Mucosa of stomach (tissue), 1 donor: ENCODE results near the gene TCF19.
"Not testable (repeated sequence)": the region's sequence is repeated elsewhere in the genome, so short reads cannot be mapped to it uniquely, and the experiment has no call there.

Source experiments
- H3K27me3 ChIP-seq: one replicate; pipeline ENCODE4 v1.7.0; 2013; ENCODE audit warnings: mild to moderate bottlenecking, low read length; ENCODE audit not compliant: control insufficient read depth, insufficient read depth
- H3K36me3 ChIP-seq: one replicate; pipeline ENCODE4 v1.7.0; 2013; ENCODE audit warnings: low read length; ENCODE audit not compliant: control insufficient read depth, insufficient read depth
- H3K4me1 ChIP-seq: one replicate; pipeline ENCODE4 v1.7.0; 2013; ENCODE audit warnings: mild to moderate bottlenecking, low read length; ENCODE audit not compliant: control insufficient read depth, insufficient read depth
- H3K4me3 ChIP-seq: one replicate; pipeline ENCODE4 v1.7.0; 2013; ENCODE audit warnings: low read length
- H3K9ac ChIP-seq: one replicate; pipeline ENCODE4 v1.7.0; 2013; ENCODE audit warnings: mild to moderate bottlenecking, low read length, moderate library complexity
- H3K9me3 ChIP-seq: one replicate; pipeline ENCODE4 v1.7.0; 2013; ENCODE audit warnings: mild to moderate bottlenecking, low read length, moderate library complexity; ENCODE audit not compliant: control insufficient read depth
- donor health status: Pancreatic carcinoma.

TCF19 gene

DNA sequence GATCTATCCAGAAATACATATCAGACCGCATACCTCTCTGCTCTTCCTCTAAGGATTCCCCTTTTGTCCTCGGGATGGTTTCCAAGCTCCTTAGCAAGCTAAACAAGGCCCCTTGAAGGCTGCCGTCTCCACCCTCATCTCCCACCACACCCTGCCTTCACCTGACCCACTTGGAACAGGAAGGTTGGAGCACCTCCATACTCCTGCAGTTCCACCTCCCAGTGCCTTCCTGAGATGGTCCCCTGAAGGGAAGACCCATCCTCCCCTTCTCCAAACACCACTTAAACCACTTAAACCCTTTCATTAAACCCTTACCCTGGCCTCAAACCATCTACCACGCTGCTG lies 20.6 kb downstream of the TCF19 start:
- H3K9me3 ChIP-seq: no peaks in the 10 kb centered on the region
- peak overlapping the region; percentile 4 for H3K4me3 ChIP-seq
- H3K9ac ChIP-seq: peak overlapping the region; percentile 7
- peaks cover 24% of the 10 kb centered on the region for H3K4me1 ChIP-seq
- no peaks in the 10 kb centered on the region for H3K27me3 ChIP-seq
- H3K36me3 ChIP-seq: no peaks in the 10 kb centered on the region

DNA sequence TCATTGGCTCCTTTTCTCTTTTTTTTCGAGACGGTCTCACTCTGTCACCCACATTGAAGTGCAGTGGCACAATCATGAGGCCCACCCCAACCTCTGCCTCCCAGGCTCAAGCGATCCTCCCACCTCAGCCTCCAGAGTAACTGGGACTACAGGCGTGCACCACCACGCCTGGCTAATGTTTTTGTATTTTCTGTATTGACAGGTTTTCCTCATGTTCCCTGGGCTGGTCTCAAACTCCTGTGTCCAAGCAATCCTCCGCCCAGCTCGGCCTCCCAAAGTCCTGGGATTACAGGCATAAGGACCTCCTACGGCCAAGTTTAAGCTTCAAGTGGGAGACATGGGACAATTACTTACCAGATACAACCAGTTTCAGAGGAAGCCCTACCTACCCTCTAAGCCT lies 21.5 kb downstream of the TCF19 start:
- Histone ChIP-seq H3K4me3 (peak overlapping the region; percentile 22), H3K36me3 (no peaks in the 10 kb centered on the region), H3K9ac (no peak overlapping the region), H3K9me3 (no peaks in the 10 kb centered on the region), H3K27me3 (no peaks in the 10 kb centered on the region), H3K4me1 (peaks cover 24% of the 10 kb centered on the region)

DNA sequence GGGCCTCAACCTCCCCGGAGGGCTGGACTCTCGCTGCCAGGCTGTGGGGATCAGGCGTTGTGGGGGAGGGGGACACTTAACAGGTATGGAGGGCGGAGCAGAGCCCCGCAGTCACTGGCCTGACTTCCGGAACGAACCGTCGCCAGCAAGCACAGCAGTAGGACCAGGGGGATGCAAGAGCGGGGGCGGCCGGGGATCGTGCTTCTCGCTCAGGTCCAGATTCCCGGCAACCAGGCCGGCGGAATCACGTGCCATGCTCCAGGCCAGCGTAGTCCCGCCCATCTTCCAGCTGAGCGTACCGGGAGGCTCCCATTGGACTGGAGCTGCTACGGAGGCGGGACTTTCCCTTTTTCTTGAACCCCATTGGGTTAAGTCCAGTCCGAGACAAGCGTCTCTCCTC lies 22.1 kb downstream of the TCF19 start:
- Histone ChIP-seq H3K9ac (no peak overlapping the region), H3K36me3 (no peaks in the 10 kb centered on the region), H3K4me1 (peaks cover 24% of the 10 kb centered on the region), H3K9me3 (no peaks in the 10 kb centered on the region), H3K27me3 (no peaks in the 10 kb centered on the region), H3K4me3 (peak overlapping the region; percentile 22)

DNA sequence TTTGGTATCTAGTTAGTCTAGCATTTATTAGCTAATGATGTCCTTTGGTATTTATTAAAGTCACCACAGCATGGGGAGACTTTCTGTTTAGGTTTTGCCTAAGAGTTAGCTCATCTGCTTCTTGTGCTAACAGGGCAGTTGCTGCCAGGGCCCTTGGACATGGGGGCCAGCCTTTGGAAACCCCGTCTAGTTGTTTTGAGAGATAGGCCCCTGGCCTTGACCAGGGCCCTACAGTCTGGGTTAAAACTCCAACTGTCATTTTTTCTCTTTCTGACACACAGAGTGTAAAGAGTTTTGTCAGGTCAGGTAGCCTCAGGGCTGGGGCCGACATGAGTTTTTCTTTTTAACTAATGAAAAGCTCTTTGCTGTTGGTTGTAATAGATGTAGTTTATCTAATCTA lies 24.9 kb downstream of the TCF19 start:
- H3K9me3 ChIP-seq, H3K9ac ChIP-seq, H3K36me3 ChIP-seq, H3K4me3 ChIP-seq, H3K27me3 ChIP-seq: not testable (repeated sequence)
- peaks cover 33% of the 10 kb centered on the region for H3K4me1 ChIP-seq

DNA sequence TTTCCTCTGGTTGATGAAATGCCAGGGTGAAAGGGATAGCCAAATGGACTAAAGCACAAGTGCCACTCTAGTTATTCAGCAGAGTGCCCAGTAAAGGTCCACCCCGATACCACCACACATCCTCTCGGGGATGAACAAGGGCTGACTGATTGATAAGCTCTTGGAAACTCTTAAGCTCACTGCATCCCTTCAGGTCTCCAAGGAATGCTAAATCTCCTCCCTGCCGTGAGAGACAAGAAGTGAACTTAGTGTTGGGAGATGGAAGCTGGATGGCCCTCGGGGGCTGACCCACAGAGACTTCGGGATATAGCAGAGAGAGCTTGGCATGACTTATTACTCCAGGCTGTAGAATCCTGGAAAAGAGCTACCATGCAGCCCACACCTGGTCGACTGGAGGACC lies 25.5 kb downstream of the TCF19 start:
- H3K36me3 ChIP-seq, H3K9me3 ChIP-seq, H3K4me3 ChIP-seq, H3K27me3 ChIP-seq: not testable (repeated sequence)
- Histone ChIP-seq H3K9ac (peak overlapping the region; percentile 8), H3K4me1 (peaks cover 30% of the 10 kb centered on the region)

DNA sequence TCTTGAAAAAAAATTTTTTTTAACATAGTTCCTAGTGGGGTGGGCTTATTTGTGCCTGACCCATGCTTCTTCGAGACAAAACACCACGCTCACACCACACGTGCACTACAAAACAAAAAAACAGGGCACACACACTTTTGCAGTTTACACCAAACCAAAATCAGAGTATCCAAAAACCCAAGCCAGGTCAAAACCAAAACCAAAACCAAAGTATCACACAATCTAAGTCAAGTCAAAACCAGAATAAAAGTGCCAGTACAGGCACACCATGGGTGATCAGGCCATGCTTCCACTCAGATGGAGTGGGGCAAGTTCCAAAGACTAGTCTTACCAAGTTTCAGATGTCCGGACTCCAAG lies 27.3 kb downstream of the TCF19 start:
- Histone ChIP-seq H3K4me3 (peak overlapping the region; percentile 15), H3K9ac (peak overlapping the region; percentile 95), H3K4me1 (peaks cover 14% of the 10 kb centered on the region)
- H3K36me3 ChIP-seq, H3K9me3 ChIP-seq, H3K27me3 ChIP-seq: not testable (repeated sequence)

DNA sequence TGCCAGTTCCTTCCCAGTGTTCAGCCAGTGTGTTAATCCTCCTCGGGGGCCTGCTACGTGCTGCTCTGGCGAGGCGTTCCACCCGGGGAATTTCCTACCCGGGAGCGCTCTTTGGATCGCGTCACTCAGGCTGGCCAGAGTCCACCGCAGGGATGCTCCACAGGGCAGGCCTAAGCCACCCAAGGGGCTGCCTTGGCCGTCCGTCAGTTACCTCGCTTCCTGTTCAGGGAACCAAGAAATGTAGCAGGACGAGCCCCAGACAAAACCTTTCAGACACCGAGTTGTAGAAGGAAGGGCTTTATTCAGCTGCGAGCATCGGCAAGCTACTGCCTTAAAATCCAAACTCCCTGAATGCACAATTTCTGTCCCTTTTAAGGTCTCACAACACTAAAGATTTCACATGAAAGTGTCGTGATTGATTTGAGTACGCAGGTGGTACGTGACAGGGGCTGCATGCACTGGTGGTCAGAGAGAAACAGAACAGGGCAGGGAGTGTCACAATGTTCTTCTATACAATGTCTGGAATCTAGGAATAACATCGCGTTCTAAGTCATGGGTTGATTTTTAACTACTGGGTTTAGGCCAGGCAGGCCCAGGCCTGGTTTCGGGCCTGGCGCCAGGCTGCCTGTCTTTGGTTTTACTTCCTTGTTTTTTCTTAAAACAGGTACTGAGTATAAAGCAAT lies 27.8 kb downstream of the TCF19 start:
- H3K4me3 ChIP-seq: peak overlapping the region; percentile 15
- no peaks in the 10 kb centered on the region for H3K27me3 ChIP-seq
- H3K4me1 ChIP-seq: peaks cover 13% of the 10 kb centered on the region
- H3K36me3 ChIP-seq: no peaks in the 10 kb centered on the region
- H3K9me3 ChIP-seq: no peaks in the 10 kb centered on the region
- peak overlapping the region; percentile 95 for H3K9ac ChIP-seq

DNA sequence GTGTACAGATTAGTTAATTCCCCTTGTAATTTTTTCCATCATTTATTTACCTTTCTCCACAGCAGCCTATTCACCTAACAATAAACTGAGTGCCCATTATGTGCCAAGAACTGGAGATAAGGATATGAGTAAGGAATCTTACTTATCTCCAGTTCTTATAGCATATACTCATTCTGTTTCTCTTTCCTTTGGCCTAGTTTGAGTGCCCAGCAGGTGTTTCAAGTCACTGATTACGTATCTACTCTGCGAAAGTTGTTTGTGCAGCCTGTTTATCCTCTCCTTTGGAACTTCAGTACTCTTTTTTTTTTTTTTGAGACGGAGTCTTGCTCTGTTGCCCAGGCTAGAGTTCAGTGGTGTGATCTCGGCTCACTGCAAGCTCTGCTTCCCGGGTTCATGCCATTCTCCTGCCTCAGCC lies 29.4 kb downstream of the TCF19 start:
- Histone ChIP-seq H3K9me3 (no peaks in the 10 kb centered on the region), H3K4me3 (no peak overlapping the region), H3K27me3 (no peaks in the 10 kb centered on the region), H3K4me1 (peaks cover 13% of the 10 kb centered on the region), H3K36me3 (no peaks in the 10 kb centered on the region), H3K9ac (no peak overlapping the region)

DNA sequence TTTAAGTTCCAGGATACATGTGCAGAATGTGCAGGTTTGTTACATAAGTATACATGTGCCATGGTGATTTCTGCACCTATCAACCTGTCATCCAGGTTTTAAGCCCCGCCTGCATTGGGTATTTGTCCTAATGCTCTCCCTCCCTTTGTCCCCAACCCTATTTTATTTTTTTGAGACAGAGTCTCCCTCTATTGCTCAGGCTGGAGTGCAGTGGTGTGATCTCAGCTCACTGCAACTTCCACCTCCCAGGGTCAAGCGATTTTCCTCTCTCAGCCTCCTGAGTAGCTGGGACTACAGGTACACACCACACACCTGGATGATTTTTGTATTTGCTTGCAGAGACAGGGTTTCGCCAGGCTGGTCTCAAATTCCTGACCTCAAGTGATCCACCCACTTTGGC lies 30.8 kb downstream of the TCF19 start:
- H3K9me3 ChIP-seq, H3K4me3 ChIP-seq, H3K27me3 ChIP-seq, H3K9ac ChIP-seq, H3K36me3 ChIP-seq: not testable (repeated sequence)
- peaks cover 13% of the 10 kb centered on the region for H3K4me1 ChIP-seq

DNA sequence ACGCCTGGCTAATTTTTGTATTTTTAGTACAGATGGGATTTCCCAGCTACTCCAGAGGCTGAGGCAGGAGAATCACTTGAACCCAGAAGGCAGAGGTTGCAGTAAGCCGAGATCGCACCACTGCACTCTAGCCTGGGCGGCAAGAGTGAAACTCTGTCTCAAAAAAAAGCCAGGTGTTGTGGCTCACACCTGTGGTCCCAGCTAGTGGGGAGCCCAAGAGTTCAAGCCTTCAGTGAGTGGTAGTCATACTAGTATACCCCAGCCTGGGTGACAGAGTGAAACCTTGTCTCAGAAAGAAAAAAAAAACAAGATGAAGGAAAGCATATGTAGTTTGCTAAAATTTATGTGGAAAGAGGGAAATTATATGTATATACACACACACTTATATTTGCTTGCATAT lies 32.1 kb downstream of the TCF19 start:
- Histone ChIP-seq H3K4me3 (no peak overlapping the region), H3K4me1 (peaks cover 13% of the 10 kb centered on the region), H3K9me3 (no peaks in the 10 kb centered on the region)

DNA sequence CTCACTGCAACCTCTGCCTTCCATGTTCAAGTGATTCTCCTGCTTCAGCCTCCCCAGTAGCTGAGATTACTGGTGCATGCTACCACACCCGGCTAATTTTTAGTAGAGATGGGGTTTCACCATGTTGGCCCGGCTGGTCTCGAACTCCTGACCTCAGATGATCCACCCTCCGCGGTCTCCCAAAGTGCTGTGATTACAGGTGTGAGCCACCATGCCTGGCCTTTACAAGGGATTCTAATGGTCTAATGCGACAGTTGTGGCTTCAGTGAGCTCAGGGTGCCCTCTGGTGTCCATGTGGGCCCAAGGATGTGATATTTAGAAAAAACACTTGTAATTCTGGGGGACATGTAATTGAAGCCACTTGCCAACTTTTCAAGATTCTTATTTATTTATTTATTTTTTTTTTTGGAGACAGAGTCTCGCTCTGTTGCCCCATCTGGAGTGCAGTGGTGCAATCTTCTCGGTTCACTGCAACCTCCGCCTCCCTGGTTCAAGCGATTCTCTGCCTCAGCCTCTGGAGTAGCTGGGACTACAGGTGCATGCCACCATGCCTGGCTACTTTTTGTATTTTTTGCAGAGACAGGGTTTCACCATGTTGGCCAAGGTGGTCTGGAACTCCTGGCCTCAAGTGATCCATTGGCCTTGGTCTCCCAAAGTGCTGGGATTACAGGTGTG lies 34.2 kb downstream of the TCF19 start:
- H3K4me3 ChIP-seq, H3K36me3 ChIP-seq, H3K9me3 ChIP-seq, H3K27me3 ChIP-seq, H3K9ac ChIP-seq: not testable (repeated sequence)
- peaks cover 10% of the 10 kb centered on the region for H3K4me1 ChIP-seq

More for the DNA sequence above, 32.1 kb downstream of the TCF19 start:
- H3K27me3 ChIP-seq: no peaks in the 10 kb centered on the region
- H3K9ac ChIP-seq: no peak overlapping the region
- H3K36me3 ChIP-seq: no peaks in the 10 kb centered on the region

DNA sequence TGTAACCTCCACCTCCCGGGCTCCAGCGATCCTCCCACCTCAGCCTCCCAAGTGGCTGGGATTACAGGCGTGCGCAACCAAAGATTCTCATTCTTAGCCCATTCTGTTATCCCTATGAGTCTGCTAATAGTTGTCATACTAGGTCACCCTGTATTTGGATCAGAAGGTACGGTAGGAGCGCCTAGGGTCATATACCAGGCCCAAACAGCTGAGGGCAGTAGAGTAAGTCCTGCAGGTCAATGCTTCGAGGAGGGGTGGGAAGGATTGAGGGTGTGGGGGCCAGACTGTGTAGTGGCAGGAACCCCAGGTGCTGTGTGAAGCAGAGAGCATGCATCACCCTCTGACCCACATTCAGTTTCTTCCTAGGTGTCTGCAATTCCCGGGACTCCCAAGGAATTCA lies 34.8 kb downstream of the TCF19 start:
- peaks cover 10% of the 10 kb centered on the region for H3K4me1 ChIP-seq
- H3K9ac ChIP-seq: no peak overlapping the region
- H3K4me3 ChIP-seq: no peak overlapping the region
- no peaks in the 10 kb centered on the region for H3K27me3 ChIP-seq
- H3K9me3 ChIP-seq: no peaks in the 10 kb centered on the region
- H3K36me3 ChIP-seq: no peaks in the 10 kb centered on the region
